HG03378 (cell line): ENCODE data around the gene TRERF1.
"Not testable (repeated sequence)": the region's sequence is repeated elsewhere in the genome, so short reads cannot be mapped to it uniquely, and the experiment has no call there.

Experiments used
- ATAC-seq: cut with Tn5 transposase; IDR thresholded peaks from one replicate; pipeline ENCODE4 v1.9.1; 2021; ENCODE audit warnings: mild to moderate bottlenecking, moderate library complexity; ENCODE audit not compliant: unreplicated experiment

The TRERF1 gene

DNA sequence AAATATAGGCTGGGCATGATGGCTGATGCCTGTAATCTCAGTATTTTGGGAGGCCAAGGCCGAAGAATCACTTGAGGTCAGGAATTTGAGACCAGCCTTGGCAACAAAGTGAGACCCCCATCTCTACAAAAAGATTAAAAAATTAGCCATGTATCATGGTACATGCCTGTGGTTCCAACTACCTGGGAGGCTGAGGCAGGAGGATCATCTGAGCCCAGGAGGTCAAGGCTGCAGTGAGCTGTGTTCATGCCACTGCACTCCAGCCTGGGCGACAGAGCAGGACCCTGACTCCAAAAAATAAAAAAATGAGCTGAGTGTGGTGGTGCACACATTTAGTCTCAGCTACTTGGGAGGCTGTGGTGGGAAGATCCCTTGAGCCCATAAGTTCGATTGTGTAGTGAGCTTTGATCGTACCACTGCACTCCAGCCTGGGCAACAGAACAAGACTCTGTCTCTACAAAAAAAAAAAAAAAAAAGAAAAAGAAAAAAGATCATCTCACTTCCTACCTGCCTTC lies 246.9 kb downstream of the TRERF1 start:
- ATAC-seq, result no peak

DNA sequence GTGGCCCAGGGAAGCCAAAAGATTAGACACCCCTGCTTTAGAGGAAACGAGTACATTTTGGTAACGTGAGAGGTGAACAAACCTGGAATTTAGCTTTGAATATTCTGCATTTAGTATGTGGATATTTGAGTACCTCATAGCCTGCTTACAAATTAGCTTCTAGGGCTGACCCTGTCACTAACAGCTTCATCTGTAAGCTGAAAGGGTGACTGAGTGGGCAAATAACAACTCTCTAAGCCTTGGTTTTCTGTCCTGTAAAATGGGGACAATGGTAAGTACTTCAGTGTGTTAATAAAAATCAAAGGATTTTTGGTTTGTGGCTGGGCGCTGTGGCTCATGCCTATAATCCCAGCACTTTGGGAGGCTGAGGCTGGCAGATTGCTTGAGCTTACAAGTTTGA lies 248.5 kb downstream of the TRERF1 start:
- no peak for ATAC-seq

DNA sequence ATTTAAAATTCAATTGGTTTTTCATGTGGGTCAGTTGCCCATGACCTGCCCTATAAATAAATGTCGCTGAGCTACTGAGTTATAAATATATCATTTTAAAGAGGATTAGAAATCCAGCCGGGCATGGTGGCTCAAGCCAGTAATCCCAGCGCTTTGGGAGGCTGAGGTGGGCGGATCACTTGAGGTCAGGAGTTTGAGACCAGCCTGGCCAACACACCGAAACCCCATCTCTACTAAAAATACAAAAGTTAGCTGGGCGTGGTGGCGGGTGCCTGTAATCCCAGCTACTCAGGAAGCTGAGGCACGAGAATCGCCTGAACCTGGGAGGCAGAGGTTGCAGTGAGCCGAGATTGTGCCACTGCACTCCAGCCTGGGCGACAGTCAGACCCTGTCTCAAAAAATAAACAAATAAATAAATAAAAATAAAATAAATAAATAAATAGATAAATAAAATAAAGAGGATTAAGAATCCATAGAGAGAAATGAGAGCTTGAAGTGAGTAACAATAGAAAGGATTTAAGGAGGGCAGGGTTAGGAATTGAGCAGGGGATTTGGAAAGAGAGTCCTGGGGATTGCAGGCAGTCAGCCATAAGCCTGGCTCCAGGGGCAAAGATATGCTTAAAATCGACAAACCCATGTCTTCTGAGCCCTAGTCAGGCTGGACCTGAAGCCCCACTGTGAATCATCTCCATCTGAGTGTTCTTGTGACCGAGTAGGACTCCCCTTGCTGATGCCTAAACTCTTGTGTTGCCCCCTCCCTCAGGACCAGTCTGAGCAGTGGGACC lies 249.4 kb downstream of the TRERF1 start:
- ATAC-seq, result not testable (repeated sequence)

DNA sequence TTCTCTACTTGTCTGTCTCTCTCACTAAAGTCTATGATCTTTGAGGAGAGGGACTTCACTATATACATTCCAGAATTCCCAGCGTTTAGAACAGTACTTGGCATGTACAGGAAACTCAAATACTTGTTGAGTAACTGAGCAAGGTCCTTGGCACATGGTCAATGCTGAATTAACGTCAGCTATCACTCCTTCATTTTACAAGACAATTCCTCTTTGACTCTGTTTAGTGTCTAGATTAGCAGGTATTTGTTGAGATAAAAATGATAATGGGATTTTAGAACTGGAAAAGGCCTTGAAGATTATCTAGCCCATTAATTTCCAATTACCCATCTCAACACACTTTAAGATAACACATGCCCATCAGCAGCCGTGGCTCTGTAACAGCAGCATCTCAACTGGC lies 250.3 kb downstream of the TRERF1 start:
- no peak for ATAC-seq

DNA sequence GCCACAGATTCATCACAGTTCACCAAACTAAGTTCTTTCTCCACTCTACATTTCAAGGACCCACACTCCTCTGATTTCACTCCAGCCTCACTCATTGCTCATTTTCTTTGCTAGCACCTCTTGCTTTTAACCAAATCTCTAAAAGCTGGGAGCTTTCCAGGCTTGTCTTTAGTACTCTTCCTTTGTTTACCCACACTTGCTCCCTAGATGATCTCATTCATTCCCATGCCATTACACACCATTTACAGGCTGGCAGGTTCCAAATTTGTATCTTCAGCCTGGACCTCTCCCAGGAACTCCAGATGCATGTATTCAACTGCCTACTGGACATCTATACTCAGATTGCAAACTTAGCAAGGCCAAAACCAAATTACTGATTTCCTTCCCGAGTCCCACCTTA lies 251.7 kb downstream of the TRERF1 start:
- ATAC-seq, result no peak

DNA sequence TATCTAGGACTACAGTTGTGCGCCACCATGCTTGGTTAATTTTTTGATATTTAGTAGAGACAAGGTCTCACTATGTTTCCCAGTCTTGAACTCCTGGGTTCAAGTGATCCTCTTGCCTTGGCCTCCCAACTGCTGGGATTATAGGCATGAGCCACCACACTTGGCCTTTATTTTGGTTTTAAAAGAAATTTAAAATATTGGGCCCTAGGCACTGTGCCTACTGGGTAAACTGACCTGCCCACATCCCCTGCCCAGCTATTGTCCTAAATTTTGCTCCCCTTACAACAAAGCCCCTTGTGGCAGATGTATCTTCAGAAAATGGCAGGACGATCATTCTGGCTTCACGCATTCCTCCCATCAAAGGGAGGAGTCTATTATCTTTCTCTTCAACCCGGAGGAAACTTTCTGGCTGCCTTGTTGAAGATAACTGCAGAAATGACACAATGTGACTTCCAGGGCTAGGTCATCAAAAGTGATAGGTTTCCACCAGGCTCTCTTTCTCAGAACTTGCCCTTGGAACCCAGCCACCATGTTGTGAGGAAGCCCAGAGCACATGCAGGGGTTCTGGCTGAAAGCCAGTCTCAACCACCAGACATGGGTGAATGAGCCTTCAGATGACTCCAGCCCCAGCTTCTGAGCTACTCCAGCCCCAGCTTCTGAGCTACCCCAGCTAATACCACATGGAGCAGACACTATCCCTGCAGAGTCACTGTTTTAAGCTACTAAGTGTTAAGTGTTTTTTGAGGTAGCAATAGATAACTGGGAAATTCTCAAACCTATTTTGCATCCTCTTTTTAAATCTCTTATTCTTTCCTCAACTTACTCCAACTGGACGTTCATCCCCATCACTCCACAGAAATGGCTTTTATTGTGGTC lies 252.4 kb downstream of the TRERF1 start:
- no peak for ATAC-seq

DNA sequence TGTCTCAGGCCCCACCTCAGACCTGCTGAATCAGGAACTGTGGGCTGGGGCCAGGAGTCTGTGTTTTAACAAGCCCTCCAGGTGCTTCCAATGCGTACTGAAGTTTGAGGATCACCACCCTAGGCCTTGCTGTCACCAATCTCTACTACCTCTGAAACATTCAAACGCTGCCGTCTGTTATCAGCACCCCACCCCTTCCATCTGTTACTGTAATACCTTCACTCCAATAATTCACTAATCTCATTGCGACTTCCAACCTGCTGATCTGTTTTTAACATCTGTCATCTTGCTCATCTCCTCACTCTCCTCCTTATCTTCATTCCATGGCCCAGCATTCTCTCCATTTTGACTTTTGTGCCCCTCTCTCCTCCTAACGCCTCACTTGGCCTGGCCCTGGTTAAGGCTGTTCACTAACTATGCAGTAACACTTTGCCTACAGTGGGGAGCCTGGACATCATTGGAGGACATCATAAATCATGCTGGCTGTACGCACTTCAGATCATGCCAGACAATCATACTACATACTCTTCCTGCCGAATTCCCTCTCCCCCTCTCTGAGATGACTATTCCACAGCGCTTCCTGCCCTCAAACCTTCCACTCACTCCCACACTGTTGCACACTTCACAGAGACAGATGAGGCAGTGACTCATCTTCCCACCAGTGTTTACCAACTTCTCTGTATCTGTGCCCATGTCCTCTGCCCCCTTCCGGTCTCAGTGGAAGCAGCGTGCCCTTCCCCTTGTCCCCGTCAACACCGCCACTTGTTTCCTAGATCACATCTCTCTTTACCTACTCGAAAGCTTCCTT lies 254.0 kb downstream of the TRERF1 start:
- ATAC-seq, result no peak

DNA sequence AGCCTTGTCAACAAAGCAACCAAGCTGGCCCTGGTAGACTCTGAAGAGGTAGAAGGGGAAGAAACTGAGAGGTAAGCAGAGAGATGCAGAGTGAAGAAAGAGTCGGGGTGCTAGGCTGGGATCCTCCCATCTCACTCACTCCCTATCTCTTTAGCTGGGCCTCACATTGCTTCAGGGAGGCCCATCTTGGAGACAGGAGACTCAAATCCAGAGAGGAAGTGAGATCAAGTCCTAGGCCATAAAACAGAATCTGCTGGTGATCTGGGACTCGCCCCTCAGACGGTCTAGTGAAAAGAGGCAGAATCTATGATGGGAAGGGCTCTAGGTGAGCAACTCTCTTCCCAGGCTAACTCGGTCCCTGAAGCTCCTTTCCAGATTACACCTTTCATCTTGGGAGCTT lies 256.3 kb downstream of the TRERF1 start:
- no peak for ATAC-seq

DNA sequence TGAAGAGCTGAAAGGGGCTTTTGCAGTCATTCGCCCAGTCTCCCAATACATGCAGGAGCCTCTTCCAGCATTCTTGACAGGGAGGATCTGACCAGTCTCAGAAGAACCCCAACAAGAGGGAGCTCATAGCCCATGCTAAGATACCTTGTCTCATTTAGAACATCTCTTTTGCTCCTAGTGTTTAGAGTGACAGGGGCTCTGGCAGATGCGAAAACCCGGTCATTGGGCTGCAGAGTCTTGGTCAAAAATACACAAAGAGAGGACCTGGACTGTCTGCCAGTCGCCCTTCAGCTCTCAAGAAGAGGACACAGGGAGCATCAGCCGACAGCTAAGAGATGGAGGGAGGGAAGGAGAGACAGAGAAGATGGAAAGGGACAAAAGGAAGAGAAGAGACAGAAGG lies 257.7 kb downstream of the TRERF1 start:
- ATAC-seq, result no peak

DNA sequence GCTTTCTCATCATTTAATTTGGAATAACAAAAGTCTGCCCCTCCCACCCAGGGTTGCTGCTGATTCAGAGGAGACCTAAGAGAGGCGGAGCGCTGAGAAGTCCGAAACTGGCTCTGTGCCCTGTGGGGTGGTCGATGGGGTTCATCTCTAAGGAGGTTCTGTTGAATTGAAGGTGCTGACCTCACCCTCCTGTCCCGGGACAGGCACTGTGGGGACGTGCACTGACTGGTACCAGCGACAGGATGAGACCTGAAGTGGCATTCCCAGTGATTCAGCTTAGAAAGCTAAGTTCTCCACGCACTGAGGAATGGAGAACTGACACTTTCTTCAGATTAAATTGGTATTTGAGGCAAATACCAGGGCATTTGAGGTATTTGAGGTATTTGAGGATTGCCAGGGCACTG lies 258.2 kb downstream of the TRERF1 start:
- no peak for ATAC-seq

DNA sequence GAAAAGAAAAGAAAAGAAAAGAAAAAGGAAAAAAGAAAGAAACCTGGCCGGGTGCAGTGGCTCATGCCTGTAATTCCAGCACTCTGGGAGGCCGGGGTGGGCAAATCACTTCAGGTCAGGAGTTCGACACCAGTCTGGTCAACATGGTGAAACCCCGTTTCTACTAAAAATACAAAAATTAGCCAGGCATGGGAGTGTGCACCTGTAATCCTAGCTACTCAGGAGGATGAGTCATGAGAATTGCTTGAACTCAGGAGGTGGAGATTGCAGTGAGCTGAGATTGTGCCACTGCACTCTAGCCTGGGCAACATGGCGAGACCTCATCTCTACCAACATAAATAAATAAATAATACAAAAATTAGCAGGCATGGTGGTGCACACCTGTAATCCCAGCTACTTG lies 259.3 kb downstream of the TRERF1 start:
- ATAC-seq, result not testable (repeated sequence)

DNA sequence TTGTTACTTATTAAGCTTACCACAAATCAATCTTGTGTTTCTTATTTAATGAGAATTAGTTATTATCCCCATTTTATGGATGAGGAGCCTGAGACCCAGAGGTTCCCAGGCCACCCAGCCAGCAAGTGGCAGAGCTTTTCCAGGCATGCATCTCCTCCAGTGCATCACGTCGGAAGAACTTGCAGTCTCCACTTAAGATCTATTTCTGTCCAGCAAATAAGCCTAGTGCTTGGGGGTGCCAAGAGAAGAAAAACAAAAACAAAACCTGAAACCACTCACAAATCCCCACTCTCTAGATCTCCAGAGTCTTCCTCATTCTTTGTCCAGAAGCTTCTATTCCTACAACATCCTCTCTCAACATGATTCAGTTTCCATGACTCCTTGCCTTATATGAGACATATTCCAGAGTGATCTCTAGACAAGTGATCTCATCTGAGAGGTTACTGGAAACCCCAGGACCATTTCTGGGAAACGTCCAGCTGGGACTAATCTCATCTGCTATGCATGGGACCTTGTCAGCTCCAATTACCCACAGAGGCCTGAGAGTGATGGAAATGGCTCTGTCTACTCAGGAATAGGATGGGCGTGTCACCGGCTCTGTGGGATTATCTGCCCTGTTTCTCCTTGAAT lies 261.1 kb downstream of the TRERF1 start:
- no peak for ATAC-seq

DNA sequence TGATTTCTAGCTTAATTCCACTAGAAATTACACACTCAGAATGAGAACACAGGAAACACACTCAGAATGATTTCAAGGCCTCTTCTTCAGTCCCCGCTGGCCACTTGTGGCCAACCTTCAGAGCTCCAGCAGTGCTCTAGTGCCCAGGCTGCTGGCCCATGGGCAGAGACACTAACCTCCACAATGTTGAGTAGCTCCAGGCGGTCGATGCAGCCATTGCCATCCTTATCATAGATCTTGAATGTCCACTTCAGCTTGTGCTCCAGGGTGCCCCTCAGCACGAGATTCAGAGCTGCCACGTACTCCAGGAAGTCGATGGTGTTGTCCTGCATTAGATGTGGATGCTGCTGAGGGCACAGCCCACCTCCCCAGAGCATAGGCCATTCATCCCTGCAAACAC lies 263.3 kb downstream of the TRERF1 start:
- ATAC-seq, result no peak

DNA sequence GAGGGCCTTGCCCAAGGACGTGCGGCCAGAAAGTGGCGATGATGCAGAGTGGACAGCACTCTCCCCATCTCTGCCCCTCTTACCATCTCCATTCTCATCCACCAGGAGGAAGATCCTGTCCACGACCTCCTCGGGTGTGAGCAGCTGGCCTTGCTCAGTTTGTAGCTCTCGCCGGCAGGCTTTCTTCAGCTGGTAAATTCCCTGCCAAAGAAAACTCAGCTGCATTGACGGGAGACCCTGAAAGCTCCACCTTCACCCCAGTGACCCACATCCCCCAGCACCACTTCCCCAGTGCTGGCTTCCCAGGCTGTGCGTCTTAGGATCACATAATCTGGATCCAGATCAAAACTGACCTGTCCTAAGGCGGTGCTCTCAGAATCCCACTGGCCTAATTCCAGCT lies 266.1 kb downstream of the TRERF1 start:
- no peak for ATAC-seq

DNA sequence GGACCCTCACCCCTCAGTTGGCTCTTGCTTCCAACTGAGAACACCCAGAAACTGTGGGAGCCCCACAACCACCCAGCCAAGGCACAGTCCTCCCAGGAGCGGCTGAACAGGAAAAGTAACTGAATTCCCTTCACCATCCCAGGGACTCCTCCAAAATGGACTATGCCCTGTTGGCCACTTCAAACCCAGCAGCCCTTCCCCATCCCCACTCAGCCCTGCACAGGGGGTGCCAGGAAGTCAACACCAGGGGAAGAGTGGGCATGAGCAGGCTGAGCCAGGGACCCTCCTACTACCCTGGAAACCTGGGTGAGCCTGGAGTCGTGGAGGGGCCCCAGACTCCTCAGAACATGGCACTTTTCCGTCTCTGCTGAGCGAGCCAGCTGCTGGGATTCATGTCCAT lies 267.3 kb downstream of the TRERF1 start:
- ATAC-seq, result no peak

DNA sequence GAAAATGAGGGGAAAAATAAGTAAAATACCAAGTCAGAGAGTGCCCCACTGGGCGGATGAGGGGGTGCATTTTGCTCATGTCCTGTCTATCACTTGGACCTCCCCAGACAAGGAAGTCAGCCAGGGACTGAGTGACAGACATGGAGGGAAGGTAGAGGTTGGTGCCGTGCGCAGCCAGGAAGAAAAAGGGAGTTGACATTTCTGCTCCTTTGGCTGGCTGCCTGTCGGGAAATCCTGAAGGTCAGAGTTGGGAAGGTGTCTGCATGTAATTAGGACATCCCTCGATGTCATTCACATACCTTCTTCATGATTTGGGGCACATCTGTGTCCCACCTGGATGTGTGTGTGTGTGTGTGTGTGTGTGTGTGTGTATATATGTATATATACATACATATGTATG lies 269.6 kb downstream of the TRERF1 start:
- no peak for ATAC-seq

DNA sequence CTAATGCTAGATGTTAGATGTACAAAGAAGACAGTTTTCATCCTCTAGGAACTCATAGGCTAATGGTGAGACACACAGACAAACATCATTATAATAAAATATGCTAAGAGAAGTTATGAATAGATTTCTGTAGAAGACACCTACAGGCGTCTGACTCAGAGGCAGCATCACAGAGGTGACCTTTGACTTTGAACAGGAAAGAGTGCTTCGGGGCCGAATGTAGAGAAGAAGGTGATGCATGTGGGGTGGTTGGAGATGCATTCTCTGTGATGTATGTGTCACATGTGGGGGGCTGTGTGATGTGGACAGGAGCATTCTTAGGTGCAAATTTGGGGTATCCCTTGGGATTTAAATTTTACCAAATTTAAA lies 271.8 kb downstream of the TRERF1 start:
- ATAC-seq, result no peak

DNA sequence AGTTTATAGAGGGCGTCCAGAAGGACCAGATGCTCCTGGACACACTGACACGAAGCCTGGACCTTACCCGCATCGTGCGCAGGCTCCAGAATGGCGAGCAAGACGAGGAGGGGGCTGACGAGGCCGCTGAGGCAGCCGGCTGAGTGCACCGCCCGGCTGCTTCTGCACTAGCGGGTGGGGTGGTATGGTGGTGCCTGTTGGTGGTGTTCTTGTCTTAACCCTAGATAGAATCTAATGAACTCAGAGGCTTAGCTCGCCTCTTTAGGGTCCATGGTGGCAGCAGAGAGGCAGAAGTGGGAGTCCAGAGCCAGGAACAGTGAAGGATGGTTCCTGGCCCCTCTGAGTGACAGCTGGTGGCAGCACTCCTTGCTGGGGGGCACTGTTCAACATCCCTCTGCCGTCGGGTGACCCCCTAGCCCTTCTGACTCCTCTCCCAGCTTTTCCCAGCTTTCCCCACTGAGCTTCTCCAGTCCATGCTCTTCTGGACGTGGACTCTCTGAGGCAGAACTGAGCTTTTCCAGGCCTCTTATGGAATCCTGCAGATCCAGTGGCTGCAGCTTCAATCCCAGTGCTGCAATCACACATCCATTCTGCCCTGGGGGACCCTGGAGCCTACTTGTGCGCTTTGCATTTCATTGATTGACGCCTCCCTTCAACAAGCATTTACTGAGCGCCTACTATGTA lies 272.3 kb downstream of the TRERF1 start:
- ATAC-seq, result no peak

DNA sequence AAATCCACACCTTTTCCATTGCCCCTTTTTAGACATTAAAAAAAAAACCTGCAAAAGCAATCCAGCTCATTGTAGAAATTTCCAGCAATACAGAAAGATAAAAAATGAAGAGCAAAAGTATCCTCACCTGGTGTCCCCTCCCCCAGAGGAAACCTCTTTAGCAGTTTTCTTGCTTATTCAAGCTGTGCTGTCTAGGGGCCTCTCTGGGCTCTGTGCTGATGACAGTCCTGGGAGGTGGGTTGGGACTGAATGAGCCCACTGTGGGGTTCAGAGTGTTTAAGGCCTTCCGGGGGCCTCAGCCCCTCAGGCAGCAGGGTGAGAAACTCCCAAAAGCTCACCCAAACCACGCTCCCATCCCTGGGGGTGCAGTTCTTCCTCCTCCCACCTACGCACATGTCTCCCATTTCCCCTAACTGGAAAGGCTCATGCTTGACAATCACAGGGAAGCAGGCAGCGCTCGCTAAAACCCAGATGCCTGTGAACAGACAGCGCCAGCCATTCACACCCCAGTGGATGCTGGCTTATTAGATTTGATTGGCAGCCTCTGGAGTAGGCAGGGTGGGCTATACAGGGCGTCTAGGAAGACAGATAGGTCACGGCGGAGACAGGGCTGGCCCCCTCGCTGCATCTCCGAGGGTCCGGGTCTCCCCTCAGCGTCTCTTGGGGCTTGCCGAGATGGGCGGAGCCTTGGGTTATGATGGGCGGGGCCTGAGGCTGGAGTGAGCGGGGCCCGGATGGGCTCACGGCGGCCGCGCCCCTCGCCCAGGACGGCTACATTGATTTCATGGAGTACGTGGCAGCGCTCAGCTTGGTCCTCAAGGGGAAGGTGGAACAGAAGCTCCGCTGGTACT lies 274.0 kb downstream of the TRERF1 start:
- no peak for ATAC-seq
